ENCODE measurements around the gene PSTPIP2.

Gene PSTPIP2

GRCh38 chr18:46046126-46046525 is 25.9 kb downstream of the PSTPIP2 start:
- DNase-seq = no peak
- in situ Hi-C loops (cut with MboI; ENCODE audit: low pct_unique_long_range_greater_than_20kb, low sequenced_read_pairs) = no loop called here

- peak; percentile 86 for DNase-seq
- in situ Hi-C loops (cut with MboI; ENCODE audit: low pct_unique_long_range_greater_than_20kb, low sequenced_read_pairs) = no loop called here
Observed at GRCh38 chr18:46042571-46043123, 29.4 kb downstream of the PSTPIP2 start.

GRCh38 chr18:46040747-46041104 is 31.3 kb downstream of the PSTPIP2 start:
- in situ Hi-C loops (cut with MboI; ENCODE audit: low pct_unique_long_range_greater_than_20kb, low sequenced_read_pairs) = no loop called here
- DNase-seq = peak; percentile 39

DNA sequence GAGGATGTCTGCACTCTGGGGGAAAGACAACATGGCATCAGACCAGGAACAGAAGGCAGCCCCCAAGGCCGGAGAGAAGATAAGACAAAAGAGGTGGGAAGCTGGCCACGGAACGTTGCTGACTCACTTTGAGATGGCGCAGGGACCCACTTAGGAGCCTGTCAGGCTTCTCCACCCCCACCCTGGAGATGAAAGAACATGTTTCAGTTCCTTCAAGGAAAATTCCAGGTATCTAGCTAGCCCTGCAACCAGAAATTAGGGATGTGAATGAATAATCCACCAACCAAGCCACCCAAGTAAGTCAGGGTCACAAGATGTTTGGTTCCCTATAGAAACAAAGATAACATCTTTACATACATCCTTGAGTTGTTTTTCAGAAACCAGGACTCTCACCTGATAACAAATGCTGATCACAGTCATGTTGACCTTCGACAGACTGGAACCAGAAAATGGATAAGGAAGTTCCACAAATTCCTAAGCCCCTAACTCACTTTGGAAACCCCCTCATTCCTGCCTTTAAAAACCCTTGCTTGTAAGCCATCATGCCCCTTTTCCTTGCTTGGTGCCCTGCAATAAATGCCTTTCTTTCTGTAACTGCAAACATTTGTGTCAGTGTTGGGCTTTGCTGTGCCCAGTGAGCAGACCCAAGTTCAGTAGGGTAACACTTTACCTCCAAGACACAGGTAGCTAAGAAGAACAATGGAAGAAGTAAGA is 31.9 kb downstream of the PSTPIP2 start:
- DNase-seq = no peak
- in situ Hi-C loops (cut with MboI; ENCODE audit: low pct_unique_long_range_greater_than_20kb, low sequenced_read_pairs) = no loop called here

DNA sequence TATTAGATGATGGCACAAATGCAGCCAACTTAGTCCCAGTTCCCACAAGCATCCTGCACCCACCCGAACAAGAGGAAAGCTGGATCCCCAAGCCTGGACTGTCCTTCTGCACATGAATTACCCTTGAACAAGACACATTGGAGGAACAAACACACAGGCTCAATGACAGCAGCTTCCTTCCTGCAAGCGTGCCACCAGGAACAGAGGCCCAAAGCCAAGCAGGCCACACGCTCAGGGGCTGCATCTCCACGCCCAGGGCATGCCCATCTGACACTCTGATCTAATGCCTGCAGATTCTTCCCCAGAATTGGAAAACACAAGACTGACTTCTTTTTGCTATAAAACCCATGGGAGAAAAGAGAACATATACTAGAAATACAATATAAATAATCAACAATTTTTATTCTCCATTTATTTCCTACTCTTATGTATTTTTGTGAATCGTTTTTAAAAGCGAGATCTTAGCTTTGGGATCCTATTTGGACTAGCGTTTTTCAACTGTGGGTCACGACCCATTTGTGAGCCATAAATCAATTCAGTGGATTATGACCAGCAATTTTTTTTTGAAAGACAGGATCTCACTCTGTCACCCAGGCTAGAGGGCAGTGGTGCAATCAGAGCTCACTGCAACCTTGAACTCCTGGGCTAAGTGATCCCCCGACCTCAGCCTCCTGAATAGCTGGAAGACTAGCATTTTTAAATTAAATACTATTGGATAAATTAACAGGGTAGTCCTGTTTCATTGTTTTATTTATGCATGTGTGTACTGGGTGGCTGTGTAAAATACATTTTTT is 34.4 kb downstream of the PSTPIP2 start:
- in situ Hi-C loops (cut with MboI; ENCODE audit: low pct_unique_long_range_greater_than_20kb, low sequenced_read_pairs) = no loop called here

DNA sequence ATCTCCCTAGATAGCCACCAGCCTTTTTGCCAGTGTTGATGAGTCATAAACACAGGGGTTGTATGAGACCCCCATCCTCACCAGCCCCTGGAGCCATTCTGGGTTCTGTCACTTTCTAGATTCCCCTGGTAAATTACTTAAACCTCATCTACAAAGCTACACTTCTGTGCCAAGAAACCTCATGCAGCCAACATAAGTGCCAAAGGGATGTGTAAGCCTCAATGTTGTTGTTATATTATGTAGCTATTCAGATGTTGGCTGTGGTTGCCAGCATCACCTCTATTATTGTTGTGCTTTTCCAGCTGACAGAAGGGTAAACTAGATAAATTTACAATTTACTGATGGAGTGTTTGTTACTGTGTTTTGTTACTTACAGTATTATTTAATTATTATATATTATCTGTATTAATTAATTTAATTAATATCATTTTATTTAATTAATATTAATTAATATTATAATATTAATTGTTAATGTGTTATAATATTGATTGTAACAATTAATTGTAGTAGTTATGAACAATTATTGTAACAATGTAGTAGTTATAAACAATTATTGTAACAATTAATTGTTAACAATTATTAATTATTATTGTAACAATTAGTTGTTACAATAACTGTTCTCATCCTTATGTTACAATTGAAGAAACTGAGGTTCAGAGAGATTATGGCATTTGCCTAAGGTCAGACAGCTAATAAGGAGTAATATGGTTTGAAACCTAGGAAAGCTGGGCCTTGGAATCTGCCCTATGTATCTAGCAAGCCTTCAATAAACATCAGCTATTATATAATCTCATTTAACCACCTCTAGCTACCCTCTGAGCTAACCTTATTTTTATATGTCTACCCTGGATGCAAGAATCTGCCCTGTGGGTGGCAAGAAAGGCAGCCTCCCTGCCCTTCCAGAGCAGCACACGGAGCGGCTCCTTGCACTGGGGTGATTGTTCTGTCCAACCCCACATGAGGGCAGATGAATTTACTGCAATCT is 36.1 kb downstream of the PSTPIP2 start:
- no peak for DNase-seq
- in situ Hi-C loops (cut with MboI; ENCODE audit: low pct_unique_long_range_greater_than_20kb, low sequenced_read_pairs) = no loop called here

More for the DNA sequence above, 34.4 kb downstream of the PSTPIP2 start:
- no peak for DNase-seq

DNA sequence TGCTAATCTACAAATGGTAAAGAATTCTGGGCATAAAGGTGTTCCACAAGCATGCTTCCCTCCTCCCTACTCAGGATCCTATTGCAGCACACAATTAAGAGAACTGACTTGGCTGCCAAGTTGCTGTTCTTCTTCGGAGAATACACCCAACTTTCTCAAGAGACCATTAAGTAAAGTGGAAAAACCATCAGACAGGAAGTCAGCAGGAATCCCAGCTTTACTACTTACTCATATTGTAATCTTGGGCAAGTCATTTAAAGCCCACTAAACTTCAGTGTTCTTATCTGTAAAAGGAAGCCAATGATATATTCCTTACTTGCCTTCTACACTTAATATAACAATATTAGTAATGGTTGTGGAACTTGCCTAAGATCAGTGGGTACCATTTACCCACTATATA is 37.8 kb downstream of the PSTPIP2 start:
- in situ Hi-C loops (cut with MboI; ENCODE audit: low pct_unique_long_range_greater_than_20kb, low sequenced_read_pairs) = no loop called here
- no peak for DNase-seq

GRCh38 chr18:46031741-46032140 is 40.3 kb downstream of the PSTPIP2 start:
- no peak for DNase-seq
- in situ Hi-C loops (cut with MboI; ENCODE audit: low pct_unique_long_range_greater_than_20kb, low sequenced_read_pairs) = no loop called here

GRCh38 chr18:46028536-46028891 is 43.5 kb downstream of the PSTPIP2 start:
- in situ Hi-C loops (cut with MboI; ENCODE audit: low pct_unique_long_range_greater_than_20kb, low sequenced_read_pairs) = no loop called here
- no peak for DNase-seq

DNA sequence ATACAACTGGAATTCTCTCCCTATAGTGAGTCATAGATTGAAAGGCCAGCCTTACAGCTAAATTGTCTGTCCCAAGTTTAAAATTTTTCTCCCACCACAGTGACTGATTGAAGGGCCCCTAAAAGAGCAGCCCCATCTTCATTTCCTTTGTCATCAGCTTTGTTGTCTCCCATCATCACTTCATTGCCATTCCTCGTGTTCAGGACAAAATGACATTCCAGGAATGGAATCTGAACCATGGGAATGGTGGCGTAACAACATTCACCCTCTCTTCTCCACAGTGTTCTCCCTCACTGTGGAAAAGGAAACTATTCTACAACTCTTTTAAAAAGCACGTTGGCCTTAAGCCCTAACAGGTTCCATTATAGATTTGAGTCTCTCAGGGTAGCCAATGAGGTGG is 52.1 kb downstream of the PSTPIP2 start:
- in situ Hi-C loops (cut with MboI; ENCODE audit: low pct_unique_long_range_greater_than_20kb, low sequenced_read_pairs) = no loop called here

DNA sequence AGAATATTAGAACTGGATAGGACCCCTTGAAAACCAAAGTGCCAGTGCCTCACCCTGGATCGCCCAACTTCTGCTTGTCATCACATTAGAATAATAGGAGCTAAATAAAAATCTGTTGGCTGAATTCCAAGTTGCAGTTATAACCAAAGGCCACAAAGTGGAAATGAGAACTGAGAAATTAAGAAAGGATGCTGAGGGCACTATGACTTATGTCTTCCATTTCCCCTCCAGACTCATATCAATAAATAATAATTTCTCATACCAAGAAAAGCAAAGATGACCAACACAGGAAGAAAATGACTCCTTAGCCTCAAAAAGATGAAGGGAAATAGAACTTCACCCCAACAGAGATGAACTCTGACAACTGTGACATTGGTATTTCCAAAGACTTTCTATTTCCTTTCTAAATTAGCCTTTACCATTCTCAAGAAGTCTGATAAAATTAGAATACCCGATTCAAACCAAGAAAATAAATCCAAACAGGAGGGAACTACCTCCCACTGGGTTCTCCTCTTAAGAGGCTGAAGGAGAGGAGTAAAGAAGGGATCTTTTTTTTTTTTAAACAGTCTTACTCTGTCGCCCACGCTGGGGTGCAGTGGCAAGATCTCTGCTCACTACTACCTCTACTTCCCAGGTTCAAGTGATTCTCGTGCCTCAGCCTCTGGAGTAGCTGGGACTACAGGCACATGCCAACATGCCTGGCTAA is 58.4 kb downstream of the PSTPIP2 start:
- in situ Hi-C loops (cut with MboI; ENCODE audit: low pct_unique_long_range_greater_than_20kb, low sequenced_read_pairs) = no loop called here
- no peak for DNase-seq

More for the DNA sequence above, 52.1 kb downstream of the PSTPIP2 start:
- no peak for DNase-seq

DNA sequence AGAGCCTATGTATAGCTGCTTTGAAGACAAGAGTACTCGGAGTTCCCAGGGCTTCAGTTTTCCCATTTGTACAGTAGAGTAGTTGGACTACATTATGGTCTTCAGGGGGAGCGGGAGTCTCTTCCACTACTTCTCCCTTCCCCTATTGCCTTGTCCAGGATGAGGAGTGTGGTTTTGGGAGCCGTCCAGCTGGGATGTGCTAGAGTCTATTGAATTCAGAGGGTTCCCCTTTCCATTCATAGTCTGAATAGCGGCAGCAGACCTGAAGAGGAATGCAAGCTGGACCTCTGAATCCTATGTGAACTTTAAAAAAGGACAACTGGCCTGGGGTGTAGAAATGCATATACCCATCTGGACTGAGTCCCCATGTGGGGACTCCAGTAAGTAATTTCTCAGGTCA is 61.4 kb downstream of the PSTPIP2 start:
- no peak for DNase-seq
- in situ Hi-C loops (cut with MboI; ENCODE audit: low pct_unique_long_range_greater_than_20kb, low sequenced_read_pairs) = no loop called here

DNA sequence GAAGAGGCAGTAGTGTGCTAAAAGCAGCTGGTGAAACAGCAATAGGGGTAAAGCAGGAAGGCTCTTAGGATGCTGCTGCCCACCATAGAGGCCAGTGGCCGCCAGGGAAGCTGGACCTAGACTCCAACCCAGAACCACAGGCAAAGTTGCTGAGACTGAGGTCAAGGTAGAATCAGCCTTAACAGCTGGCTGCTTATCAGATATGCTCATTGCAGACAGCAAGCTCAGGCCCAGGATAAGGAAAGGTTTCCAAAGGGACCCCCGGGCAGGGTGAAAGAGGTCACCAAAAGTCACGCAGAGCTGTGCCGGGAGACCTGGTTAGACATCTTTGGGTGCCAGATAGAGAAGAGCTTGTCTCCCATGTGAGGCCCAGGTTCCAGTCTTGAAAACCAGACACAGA is 62.0 kb downstream of the PSTPIP2 start:
- DNase-seq = no peak
- in situ Hi-C loops (cut with MboI; ENCODE audit: low pct_unique_long_range_greater_than_20kb, low sequenced_read_pairs) = no loop called here

DNA sequence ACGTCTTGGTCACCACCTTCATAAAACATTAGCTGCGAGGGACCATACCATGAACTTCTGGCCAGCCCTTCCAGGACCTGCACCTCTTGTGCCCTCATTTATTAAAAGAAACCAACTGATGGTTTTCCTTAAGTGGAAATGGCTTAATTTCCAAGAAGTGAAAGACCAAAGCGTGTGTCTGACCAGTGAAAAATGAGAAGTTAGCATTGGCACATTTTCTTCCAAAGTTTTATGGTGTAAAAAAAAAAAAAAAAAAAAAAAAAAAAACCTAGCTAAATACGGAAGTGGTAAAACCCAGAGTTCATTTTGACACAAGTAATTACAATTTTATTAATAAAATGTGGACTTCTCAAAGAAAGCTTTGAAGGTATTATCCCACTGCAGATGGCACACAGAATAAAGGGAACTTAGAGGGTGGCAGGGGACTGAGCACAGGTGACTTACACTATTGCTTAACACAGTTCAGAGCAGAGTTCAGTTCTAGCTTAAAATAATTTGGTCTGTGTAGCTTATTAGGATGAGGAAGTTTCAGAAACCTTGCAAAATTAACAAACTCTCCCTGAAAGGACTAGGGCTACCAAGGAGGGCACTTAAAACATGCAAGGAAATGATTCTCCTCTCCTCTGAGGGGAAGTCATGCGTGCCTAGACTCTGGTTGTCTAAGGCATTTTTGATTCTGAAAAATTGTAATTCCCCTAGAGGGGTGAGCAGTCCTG is 62.8 kb downstream of the PSTPIP2 start:
- in situ Hi-C loops (cut with MboI; ENCODE audit: low pct_unique_long_range_greater_than_20kb, low sequenced_read_pairs) = no loop called here
- peak; percentile 49 for DNase-seq

DNA sequence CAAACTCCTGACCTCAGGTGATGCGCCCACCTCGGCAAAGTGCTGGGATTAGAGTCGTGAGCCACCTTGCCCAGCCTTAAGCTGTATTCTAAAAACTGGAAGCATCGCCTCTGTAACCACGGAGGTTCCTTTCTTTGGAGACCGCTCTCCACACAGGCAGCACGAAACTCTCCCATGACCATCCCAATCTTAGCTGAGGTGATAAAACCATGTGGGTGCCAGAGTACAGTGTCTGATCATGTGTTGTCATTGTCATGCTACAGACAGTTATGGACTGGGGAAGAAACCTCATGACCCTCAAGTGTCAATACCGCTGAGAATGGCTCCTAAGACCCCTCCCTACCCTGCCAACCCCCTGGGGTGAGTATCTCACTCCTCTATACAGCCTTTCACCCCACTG is 63.5 kb downstream of the PSTPIP2 start:
- in situ Hi-C loops (cut with MboI; ENCODE audit: low pct_unique_long_range_greater_than_20kb, low sequenced_read_pairs) = no loop called here

GRCh38 chr18:46007165-46007564 is 64.9 kb downstream of the PSTPIP2 start:
- DNase-seq = no peak
- in situ Hi-C loops (cut with MboI; ENCODE audit: low pct_unique_long_range_greater_than_20kb, low sequenced_read_pairs) = no loop called here

More for the DNA sequence above, 63.5 kb downstream of the PSTPIP2 start:
- no peak for DNase-seq

- in situ Hi-C loops (cut with MboI; ENCODE audit: low pct_unique_long_range_greater_than_20kb, low sequenced_read_pairs) = no loop called here
- no peak for DNase-seq
Observed at GRCh38 chr18:46002934-46003333, 69.1 kb downstream of the PSTPIP2 start.

DNA sequence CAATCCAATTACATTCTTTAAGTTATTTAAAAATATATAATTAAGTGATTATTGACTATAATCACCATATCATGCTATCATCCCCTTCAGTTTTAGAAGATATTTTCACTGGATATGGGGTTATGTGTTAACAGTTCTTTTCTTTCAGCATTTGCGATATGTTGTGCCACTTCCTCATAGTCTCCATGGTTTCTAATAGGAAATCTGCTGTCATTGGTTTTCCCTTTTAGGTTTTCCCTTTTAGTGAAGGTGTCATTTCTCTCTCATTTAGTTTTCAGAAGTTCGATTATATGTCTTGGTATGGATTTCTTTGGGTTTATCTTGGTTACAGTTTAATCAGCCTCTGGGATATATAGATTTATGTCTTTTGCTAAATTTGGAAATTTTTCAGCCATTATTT is 70.2 kb downstream of the PSTPIP2 start:
- in situ Hi-C loops (cut with MboI; ENCODE audit: low pct_unique_long_range_greater_than_20kb, low sequenced_read_pairs) = no loop called here
- DNase-seq = no peak

All from KBM-7 (cell line).